Activated T-helper 1 cell treated with anti-CD3 and anti-CD28 coated beads, Interleukin-2, amount 50 U/mL, for 16 hours (primary cell): ENCODE measurements around the gene SMIM10L2A.
"Not testable (repeated sequence)": the region's sequence is repeated elsewhere in the genome, so short reads cannot be mapped to it uniquely, and the experiment has no call there.

Experiments
- DNase-seq, 2 donors: peaks; one replicate each; pipeline ENCODE4 v3.0.0-alpha.2; 2020; ENCODE audit warnings: low read depth in 1 of 2, low spot score in 1 of 2

Gene SMIM10L2A

DNA sequence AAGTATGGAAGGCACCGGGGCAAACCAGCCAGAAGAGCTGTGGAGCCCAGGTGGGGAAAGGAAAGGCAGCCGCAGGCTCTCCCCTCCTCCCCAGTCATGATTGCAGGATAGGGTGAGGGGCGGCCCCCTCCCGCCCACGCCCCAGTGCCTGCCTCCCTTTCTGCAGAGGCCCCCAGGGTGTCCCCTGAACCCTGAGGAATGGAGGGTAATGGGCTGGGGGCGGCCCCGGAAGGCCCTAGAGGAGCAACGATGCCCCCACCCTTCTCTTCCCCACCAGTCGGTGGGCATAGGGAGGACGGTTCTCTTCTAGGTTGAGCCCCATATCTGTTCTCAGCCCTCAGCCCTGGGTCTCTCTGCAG, 1.0 kb downstream of the SMIM10L2A start:
- not testable (repeated sequence) for DNase-seq

- DNase-seq: not testable (repeated sequence)
These were observed 1.6 kb downstream of the SMIM10L2A start for GRCh38 chrX:135423173-135423864.

GRCh38 chrX:135424469-135424868, 2.7 kb downstream of the SMIM10L2A start:
- no peak for DNase-seq

DNA sequence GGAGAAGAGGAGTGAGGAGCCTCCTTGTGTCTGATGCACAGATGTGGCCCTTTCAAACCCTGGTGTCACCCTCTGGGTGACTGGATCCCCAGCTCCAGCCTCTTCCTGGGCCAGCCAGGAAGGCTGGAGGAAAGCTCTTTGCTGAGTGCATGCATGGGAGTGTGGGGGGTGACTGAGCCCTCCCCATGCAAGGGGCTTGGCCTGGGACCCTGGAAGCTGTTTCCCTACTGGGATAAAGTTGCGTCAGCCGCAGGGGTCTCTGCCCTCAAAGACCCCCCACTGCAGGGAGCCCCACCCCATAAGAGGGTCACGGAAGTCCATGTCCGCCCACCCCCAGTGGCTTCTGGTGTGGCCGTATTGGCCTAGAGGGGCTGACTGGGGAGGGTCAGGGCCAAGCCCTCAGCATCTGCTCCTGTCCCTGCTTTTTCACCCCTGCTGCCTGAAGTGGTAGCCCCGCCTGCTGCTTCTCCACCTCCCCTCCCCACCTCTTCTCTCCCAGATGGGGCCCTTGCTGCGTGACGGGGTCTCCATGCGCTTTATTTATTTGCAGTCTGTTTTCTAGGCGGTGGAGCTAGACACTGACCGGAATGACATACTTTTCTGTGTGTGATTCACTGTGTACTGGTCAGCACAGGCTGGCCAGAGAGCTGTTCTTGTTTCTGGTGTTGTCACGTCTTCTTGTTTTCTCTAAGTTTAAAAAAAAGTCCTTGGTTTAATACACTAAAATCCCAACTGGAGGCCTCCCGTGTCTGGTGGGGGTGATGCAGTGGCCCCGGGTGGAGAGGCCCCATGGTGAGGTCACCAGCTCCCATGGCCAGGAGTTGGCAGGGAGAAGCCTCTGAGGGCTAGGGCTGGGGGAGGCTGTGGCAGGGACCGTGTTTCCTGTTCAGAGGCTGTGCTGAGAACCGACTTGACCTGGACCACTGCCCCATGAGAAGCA, 3.6 kb downstream of the SMIM10L2A start:
- DNase-seq: no peak

DNA sequence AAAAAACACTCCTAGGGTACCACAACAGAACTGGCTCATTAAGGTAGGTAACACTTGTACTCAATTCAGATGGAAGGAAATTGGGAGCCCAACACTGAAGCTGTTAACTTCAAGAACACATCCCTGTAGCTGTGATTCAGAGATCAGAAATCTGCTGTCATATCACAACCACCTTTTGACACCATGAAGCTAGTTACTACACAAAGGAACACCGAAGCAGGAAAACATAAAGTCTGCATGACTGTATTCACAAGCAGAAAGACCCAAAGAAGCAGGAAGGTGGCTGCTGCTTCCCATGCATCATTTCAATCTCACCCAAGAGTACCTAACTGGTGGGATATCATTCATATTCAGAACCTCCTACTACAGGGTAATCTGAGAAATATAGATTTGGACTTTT, 7.7 kb downstream of the SMIM10L2A start:
- DNase-seq: no peak

DNA sequence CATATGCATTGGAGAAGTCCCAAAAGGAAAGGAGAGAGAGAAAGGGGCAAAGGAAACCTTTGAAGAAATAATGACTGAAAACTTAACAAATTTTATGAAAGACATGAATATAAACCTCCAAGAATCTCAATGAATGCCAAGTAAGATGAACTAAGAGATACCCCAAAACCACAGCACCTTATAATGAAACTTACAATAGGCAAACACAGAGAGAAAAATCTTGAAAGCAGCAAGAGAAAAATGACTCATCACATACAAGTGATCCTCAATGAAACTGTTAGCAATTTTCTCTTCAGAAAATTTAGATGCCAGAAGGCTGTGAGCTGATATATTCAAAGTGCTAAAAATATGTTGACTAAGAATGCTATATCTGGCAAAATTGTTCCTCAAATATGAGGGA, 10.1 kb downstream of the SMIM10L2A start:
- no peak for DNase-seq

- no peak for DNase-seq
These were observed 10.7 kb downstream of the SMIM10L2A start for GRCh38 chrX:135432453-135432852.

- no peak for DNase-seq
These were observed 11.3 kb downstream of the SMIM10L2A start for GRCh38 chrX:135432881-135433521.

GRCh38 chrX:135433531-135434257, 11.9 kb downstream of the SMIM10L2A start:
- DNase-seq: no peak

GRCh38 chrX:135434258-135435138, 12.8 kb downstream of the SMIM10L2A start:
- DNase-seq: no peak

DNA sequence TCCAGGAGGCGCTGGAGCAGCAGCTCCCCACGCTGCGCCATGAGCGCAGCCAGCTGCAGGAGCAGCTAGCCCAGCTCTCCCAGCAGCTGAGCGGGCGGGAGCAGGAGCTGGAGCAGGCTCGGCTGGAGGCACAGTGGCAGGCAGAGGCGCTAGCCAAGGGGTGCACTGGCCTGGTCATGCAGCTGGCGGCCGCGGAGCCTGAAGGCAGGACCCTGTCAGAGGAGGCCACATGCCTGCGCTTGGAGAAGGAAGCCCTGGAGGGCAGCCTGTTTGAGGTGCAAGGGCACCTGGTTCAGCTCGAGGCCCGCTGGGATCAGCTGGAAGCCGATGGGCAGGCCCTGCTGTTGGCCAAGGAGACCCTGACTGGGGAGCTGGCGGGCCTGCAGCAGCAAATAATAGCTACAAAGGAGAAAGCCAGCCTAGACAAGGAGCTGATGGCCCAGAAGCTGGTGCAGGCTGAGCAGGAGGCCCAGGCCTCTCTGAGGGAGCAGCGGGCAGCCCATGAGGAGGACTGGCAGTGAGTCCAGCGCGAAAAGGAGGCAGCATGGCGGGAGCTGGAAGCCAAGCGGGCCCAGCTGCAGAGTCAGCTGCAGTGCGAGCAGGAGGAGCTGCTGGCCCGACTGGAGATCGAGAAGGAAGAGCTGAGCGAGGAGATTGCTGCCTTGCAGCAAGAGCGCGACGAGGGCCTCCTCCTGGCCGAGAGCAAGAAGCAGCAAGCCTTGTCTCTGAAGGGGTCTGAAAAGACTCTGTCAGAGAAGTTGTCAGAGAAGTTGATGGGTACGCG, 13.6 kb downstream of the SMIM10L2A start:
- DNase-seq: no peak

- DNase-seq: no peak
These were observed 14.2 kb downstream of the SMIM10L2A start for GRCh38 chrX:135435933-135436332.

DNA sequence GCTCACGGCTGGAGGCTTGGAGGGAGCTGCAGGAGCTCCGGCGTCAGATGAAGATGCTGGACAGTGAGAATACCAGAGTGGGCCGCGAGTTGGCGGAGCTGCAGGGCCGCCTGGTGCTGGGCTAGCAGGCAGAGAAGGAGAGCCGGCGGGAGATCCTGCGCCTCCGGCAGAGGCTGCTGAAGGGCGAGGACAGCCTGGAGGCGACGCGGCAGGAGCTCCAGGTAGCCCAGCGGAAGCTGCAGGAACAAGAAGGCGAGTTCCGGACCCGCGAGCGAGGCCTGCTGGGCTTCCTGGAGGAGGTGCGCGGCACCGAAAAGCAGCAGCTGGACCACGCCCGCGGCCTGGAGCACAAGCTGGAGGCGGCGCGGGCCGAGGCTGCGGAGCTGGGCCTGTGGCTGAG, 14.7 kb downstream of the SMIM10L2A start:
- no peak for DNase-seq

DNA sequence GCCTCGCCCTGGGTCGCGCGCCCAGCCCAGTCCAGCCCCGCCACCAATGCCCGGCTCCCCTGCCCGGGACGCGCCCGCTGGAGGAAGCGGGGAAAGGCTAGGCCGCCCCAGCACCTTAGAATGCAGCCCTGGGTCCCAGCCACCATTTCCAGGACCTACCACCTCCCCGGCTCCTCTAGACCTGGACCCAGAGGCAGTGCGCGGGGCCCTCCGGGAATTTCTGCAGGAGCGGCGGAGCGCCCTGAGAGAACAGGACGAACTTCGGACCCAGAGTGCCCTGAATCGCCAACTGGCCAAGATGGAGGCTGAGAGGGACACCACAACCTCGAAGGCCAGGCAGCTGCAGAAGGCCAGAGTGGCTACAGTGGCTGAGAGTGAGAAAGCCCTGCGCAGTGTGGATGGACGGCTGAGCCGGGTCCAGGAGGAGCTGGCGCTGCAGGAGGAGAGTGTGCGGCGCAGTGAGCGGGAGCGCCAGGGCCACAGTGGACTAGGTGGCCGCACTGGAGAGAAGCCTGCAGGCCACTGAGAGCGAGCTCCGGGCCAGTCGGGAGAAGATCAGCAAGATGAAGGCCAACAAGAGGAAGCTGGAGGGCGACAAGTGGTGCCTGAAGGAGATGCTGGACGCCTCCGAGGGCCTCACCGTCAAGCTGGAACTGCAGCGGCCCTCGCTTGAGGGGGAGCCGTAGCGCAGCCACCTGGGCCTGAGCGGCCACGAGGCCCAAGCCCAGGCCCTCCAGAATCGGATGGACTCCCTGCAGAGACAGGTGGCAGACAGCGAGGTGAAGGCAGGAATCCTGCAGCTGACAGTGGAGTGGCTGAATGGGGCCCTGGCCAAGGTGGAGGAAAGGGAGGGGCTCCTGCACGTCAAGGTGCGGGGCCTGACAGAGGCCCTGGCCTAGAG, 15.5 kb downstream of the SMIM10L2A start:
- no peak for DNase-seq

DNA sequence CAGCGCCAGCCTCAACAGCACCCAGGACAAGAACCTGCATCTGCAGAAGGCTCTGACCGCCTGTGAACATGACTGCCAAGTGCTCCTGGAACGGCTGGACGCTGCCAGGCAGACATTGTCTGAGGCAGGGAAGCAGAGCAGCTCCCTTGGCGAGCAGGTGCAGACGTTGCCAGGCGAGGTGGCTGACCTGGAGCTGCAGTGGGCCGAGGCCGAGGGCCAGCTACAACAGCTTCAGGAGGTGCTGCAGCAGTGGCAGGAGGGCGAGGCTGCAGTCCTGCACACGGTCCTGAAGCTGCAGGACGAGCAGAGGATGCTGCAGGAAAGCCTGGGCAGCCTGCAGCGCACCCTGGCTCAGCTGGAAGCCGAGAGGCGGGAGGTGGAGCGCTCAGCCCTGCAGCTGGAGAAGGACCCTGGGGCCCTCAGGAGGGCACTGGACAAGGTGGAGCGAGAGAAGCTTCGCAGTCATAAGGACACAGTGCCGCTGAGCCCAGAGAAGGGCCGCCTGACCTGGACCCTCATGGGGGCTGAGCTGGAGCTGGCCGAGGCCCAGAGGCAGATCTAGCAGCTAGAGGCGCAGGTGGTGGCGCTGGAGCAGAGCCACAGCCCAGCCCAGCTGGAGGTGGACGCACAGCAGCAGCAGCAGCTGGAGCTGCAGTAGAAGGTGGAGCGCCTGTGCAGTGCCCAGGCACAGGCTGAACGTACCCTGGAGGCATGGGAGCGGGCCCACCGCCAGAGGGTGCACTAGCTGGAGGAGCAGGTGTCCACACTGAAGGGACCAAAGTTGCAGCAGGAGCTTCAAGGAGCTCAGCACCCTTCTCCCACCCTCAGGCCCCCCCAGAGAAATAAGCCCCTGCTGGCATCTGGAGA, 16.4 kb downstream of the SMIM10L2A start:
- DNase-seq: no peak

- DNase-seq: no peak
These were observed 16.9 kb downstream of the SMIM10L2A start for GRCh38 chrX:135438734-135439043.

- DNase-seq: no peak
These were observed 28.1 kb downstream of the SMIM10L2A start for GRCh38 chrX:135449637-135450550.
